DLD1 (cell line): ENCODE results near the gene CORIN.

Source experiments
- in situ Hi-C: cut with HindIII; loops from 2 replicates; pipeline ENCODE4 v1.10.0; 2017; ENCODE audit warnings: low sequenced_read_pairs

Gene CORIN

GRCh38 chr4:47831026-47831679 is 6.7 kb downstream of the CORIN start:
- in situ Hi-C loops: no loop called here

- in situ Hi-C loops: no loop called here
These were observed 7.4 kb downstream of the CORIN start for GRCh38 chr4:47830265-47831025.

- in situ Hi-C loops: no loop called here
These were observed 8.4 kb downstream of the CORIN start for GRCh38 chr4:47829438-47829837.

GRCh38 chr4:47827343-47828047 is 10.4 kb downstream of the CORIN start:
- in situ Hi-C loops: no loop called here

- in situ Hi-C loops: no loop called here
These were observed 13.0 kb downstream of the CORIN start for GRCh38 chr4:47824840-47825239.

- in situ Hi-C loops: no loop called here
These were observed 18.7 kb downstream of the CORIN start for GRCh38 chr4:47819178-47819577.

- in situ Hi-C loops: no loop called here
These were observed 20.6 kb downstream of the CORIN start for GRCh38 chr4:47817275-47817674.

GRCh38 chr4:47816748-47817147 is 21.1 kb downstream of the CORIN start:
- in situ Hi-C loops: no loop called here

- in situ Hi-C loops: no loop called here
These were observed 23.1 kb downstream of the CORIN start for GRCh38 chr4:47814618-47815295.

GRCh38 chr4:47809654-47810203 is 28.1 kb downstream of the CORIN start:
- in situ Hi-C loops: no loop called here

GRCh38 chr4:47804598-47804997 is 33.3 kb downstream of the CORIN start:
- in situ Hi-C loops: no loop called here

GRCh38 chr4:47801481-47802002 is 36.3 kb downstream of the CORIN start:
- in situ Hi-C loops: no loop called here

GRCh38 chr4:47798165-47798564 is 39.7 kb downstream of the CORIN start:
- in situ Hi-C loops: no loop called here

GRCh38 chr4:47791965-47792364 is 45.9 kb downstream of the CORIN start:
- in situ Hi-C loops: no loop called here

- in situ Hi-C loops: no loop called here
These were observed 47.8 kb downstream of the CORIN start for GRCh38 chr4:47790105-47790504.

- in situ Hi-C loops: no loop called here
These were observed 49.7 kb downstream of the CORIN start for GRCh38 chr4:47788126-47788525.

- in situ Hi-C loops: no loop called here
These were observed 50.9 kb downstream of the CORIN start for GRCh38 chr4:47786958-47787370.

GRCh38 chr4:47785153-47785552 is 52.7 kb downstream of the CORIN start:
- in situ Hi-C loops: no loop called here

- in situ Hi-C loops: no loop called here
These were observed 53.6 kb downstream of the CORIN start for GRCh38 chr4:47784222-47784621.

GRCh38 chr4:47776353-47776752 is 61.5 kb downstream of the CORIN start:
- in situ Hi-C loops: no loop called here

- in situ Hi-C loops: no loop called here
These were observed 63.8 kb downstream of the CORIN start for GRCh38 chr4:47774079-47774478.
